SK-N-SH (cell line): ENCODE results near the gene SPTA1. TPM values are rescaled to one million over a fixed set of nuclear protein-coding genes. Genes with fewer than 3 reads are reported as not detected.

Experiments used
- CTCF ChIA-PET: fragments of 300-600, 350-600 bp; formaldehyde crosslinking; extraction: SDS; loops from one replicate; lab custom pipeline; 2021; lab: Yijun Ruan, JAX
- POLR2A ChIA-PET: fragments of 350-600 bp; sonication (Branson Sonifier 250); formaldehyde crosslinking; extraction: SDS; loops from one replicate; lab custom pipeline; 2020; ENCODE audit warnings: antibody characterized with exemption, inconsistent platforms; lab: Yijun Ruan, JAX
- DNase-seq: peaks from one replicate; pipeline ENCODE4 v3.0.0; 2012
- H2AFZ ChIP-seq: fragments of 200-600 bp; sonication (generic); 2 replicates; pipeline ENCODE4 v1.8.1; 2016; ENCODE audit warnings: antibody characterized with exemption, mild to moderate bottlenecking, low read depth
- H3F3A ChIP-seq: fragments of 200-600 bp; sonication (generic); replicated peaks from 2 replicates; pipeline ENCODE3; 2016; ENCODE audit warnings: antibody characterized with exemption, mild to moderate bottlenecking; ENCODE audit not compliant: insufficient read depth
- H3K27ac ChIP-seq, 2 experiments: fragments of 200-500 bp in 1 of 2; fragments of 200-600 bp in 1 of 2; sonication (Bioruptor generic) in 1 of 2; sonication (generic), shearing (Covaris generic) in 1 of 2; 2 replicates each; pipeline versions ENCODE4 v1.5.1 to v1.6.1; 2014 to 2016; ENCODE audit warnings: low read depth in 2 of 2, inconsistent platforms in 1 of 2, low read length in 1 of 2, mild to moderate bottlenecking in 1 of 2, mixed read lengths in 1 of 2
- H3K27me3 ChIP-seq: fragments of 200-600 bp; sonication (generic), shearing (Covaris generic); 2 replicates; pipeline ENCODE4 v1.6.1; 2016; ENCODE audit warnings: mixed run types; ENCODE audit not compliant: insufficient read depth
- H3K36me3 ChIP-seq, 2 experiments: fragments of 200-500 bp in 1 of 2; fragments of 200-600 bp in 1 of 2; sonication (Bioruptor generic) in 1 of 2; sonication (generic) in 1 of 2; replicated peaks in 1 of 2; 2 replicates each; pipeline versions ENCODE3 to v1.5.1; 2014 to 2016; ENCODE audit warnings: low read length in 1 of 2, mild to moderate bottlenecking in 1 of 2; ENCODE audit not compliant: insufficient read depth in 2 of 2, control insufficient read depth in 1 of 2
- H3K4me1 ChIP-seq, 2 experiments: fragments of 200-500 bp in 1 of 2; fragments of 200-600 bp in 1 of 2; sonication (Bioruptor generic) in 1 of 2; sonication (generic), shearing (Covaris generic) in 1 of 2; 2 replicates each; pipeline versions ENCODE4 v1.5.1 to v1.6.1; 2014 to 2016; ENCODE audit warnings: low read depth in 1 of 2, low read length in 1 of 2, mixed run types in 1 of 2; ENCODE audit not compliant: insufficient read depth in 2 of 2, control insufficient read depth in 1 of 2
- H3K4me2 ChIP-seq: fragments of 200-600 bp; sonication (generic), shearing (Covaris generic); 2 replicates; pipeline ENCODE4 v1.6.1; 2017; ENCODE audit warnings: mixed run types
- H3K4me3 ChIP-seq, 2 experiments: fragments of 200-500 bp in 1 of 2; fragments of 200-600 bp in 1 of 2; sonication (Bioruptor generic) in 1 of 2; sonication (generic), shearing (Covaris generic) in 1 of 2; 2 replicates each; pipeline versions ENCODE4 v1.5.1 to v1.8.1; 2014 to 2016; ENCODE audit warnings: low read depth in 2 of 2, inconsistent platforms in 1 of 2, low read length in 1 of 2, mild to moderate bottlenecking in 1 of 2, mixed read lengths in 1 of 2, moderate library complexity in 1 of 2
- H3K79me2 ChIP-seq: fragments of 200-600 bp; sonication (generic); 2 replicates; pipeline ENCODE4 v1.8.1; 2017; ENCODE audit warnings: mild to moderate bottlenecking; ENCODE audit not compliant: insufficient read depth
- H3K9ac ChIP-seq: fragments of 200-600 bp; sonication (generic); 2 replicates; pipeline ENCODE4 v1.6.1; 2017; ENCODE audit warnings: mixed run types
- H3K9me2 ChIP-seq: fragments of 200-600 bp; sonication (generic); 2 replicates; pipeline ENCODE4 v1.6.1; 2017; ENCODE audit warnings: mixed run types
- H3K9me3 ChIP-seq: fragments of 200-600 bp; sonication (generic); 2 replicates; pipeline ENCODE4 v1.6.1; 2017; ENCODE audit warnings: mixed run types, mild to moderate bottlenecking, moderate library complexity
- H4K20me1 ChIP-seq: fragments of 200-600 bp; sonication (generic); 2 replicates; pipeline ENCODE4 v1.6.1; 2017; ENCODE audit warnings: mild to moderate bottlenecking, mixed run types; ENCODE audit not compliant: insufficient read depth
- CTCF ChIP-seq: fragments of 200-600 bp; sonication (generic); IDR thresholded peaks from 2 replicates; pipeline ENCODE4 v1.6.1; 2017; ENCODE audit warnings: antibody characterized with exemption, mild to moderate bottlenecking, moderate library complexity
- ELF1 ChIP-seq: IDR thresholded peaks from 2 replicates; pipeline ENCODE4 v1.4.0; 2012
- FOSL2 ChIP-seq: IDR thresholded peaks from 2 replicates; pipeline ENCODE4 v1.4.0; 2012; ENCODE audit warnings: low read depth, mild to moderate bottlenecking, moderate library complexity, borderline replicate concordance
- GATA2 ChIP-seq: sonication (generic); formaldehyde crosslinking; IDR thresholded peaks from 2 replicates; pipeline ENCODE4 v1.5.0; 2020; ENCODE audit warnings: mild to moderate bottlenecking, missing genetic modification reagents
- MAX ChIP-seq: IDR thresholded peaks from 2 replicates; pipeline ENCODE4 v1.4.0; 2012; ENCODE audit warnings: low read depth
- MEF2A ChIP-seq: IDR thresholded peaks from 2 replicates; pipeline ENCODE4 v1.4.0; 2012; ENCODE audit warnings: low read depth, borderline replicate concordance
- NFIC ChIP-seq: IDR thresholded peaks from 2 replicates; pipeline ENCODE4 v1.4.0; 2012; ENCODE audit warnings: borderline replicate concordance
- RAD21 ChIP-seq: IDR thresholded peaks from 2 replicates; pipeline ENCODE4 v1.6.1; 2012; ENCODE audit warnings: mild to moderate bottlenecking, low read length
- SIN3A ChIP-seq: IDR thresholded peaks from 2 replicates; pipeline ENCODE4 v1.6.1; 2012; ENCODE audit warnings: low read depth, mild to moderate bottlenecking, low read length, moderate library complexity, borderline replicate concordance
- TAF1 ChIP-seq: IDR thresholded peaks from 2 replicates; pipeline ENCODE4 v1.6.1; 2012; ENCODE audit warnings: low read depth, mild to moderate bottlenecking, low read length, moderate library complexity, borderline replicate concordance
- ZBTB33 ChIP-seq: IDR thresholded peaks from 2 replicates; pipeline ENCODE4 v1.4.0; 2012; ENCODE audit warnings: low read depth, borderline replicate concordance
- WGBS: methylation state at CpG from one replicate; pipeline ENCODE4 v1.1.6; 2017; ENCODE audit warnings: low lambda C conversion rate; 5-methylcytosine and 5-hydroxymethylcytosine counted together
- polyA plus RNA-seq, 3 experiments: library from polyadenylated mRNA; depleted of rRNA; stranded (reverse); fragments of >200 nt; gene quantifications; 2 replicates each; pipeline ENCODE4 v1.2.3, GENCODE V29; 2012

Gene SPTA1
- polyA plus RNA-seq, 1 of the 3 experiments (the other 2 are of a cell fraction): not detected

- Histone ChIP-seq H3K4me1 (no peaks in the 10 kb centered on the region), H3K9me3 (no peaks in the 10 kb centered on the region), H3K79me2 (no peaks in the 10 kb centered on the region), H2AFZ (no peak overlapping the region), H3K36me3 (no peaks in the 10 kb centered on the region), H4K20me1 (no peaks in the 10 kb centered on the region), H3K4me3 (no peak overlapping the region), H3K27me3 (no peaks in the 10 kb centered on the region; the same call in 1 of the 2 replicates), H3K27ac (no peak overlapping the region), H3F3A (no peaks in the 10 kb centered on the region), H3K4me2 (no peak overlapping the region), H3K9me2 (no peaks in the 10 kb centered on the region), H3K9ac (no peak overlapping the region)
- CTCF ChIA-PET: no interaction called here
- POLR2A ChIA-PET: no interaction called here
- TF ChIP-seq CTCF (no peak), MAX (no peak), TAF1 (no peak), NFIC (no peak)
- DNase-seq: no peak
- 0% methylated on average over 2 of the region's 2 CpGs for WGBS
Observed at GRCh38 chr1:158681606-158682005, 4.9 kb downstream of the SPTA1 start.

GRCh38 chr1:158679289-158679688 lies 7.2 kb downstream of the SPTA1 start:
- TF ChIP-seq RAD21: no peak
- TF ChIP-seq MEF2A: no peak
- TF ChIP-seq NFIC: no peak
- TF ChIP-seq GATA2 (CRISPR knock-in tag): no peak
- no peak for TF ChIP-seq CTCF
- TF ChIP-seq ZBTB33: no peak
- TF ChIP-seq FOSL2: no peak
- TF ChIP-seq ELF1: no peak
- no peak for TF ChIP-seq SIN3A
- TF ChIP-seq, all 33 proteins: peak for 0
- Histone ChIP-seq H3K27ac (no peak overlapping the region), H3K9me2 (no peaks in the 10 kb centered on the region), H2AFZ (no peak overlapping the region), H4K20me1 (no peaks in the 10 kb centered on the region), H3K4me2 (no peak overlapping the region), H3K4me1 (no peaks in the 10 kb centered on the region), H3K9me3 (no peaks in the 10 kb centered on the region), H3K4me3 (no peak overlapping the region), H3K79me2 (no peaks in the 10 kb centered on the region), H3K36me3 (no peaks in the 10 kb centered on the region), H3K27me3 (no peaks in the 10 kb centered on the region; the same call in 1 of the 2 replicates), H3F3A (no peaks in the 10 kb centered on the region), H3K9ac (no peak overlapping the region)
- CTCF ChIA-PET: no interaction called here
- no peak for DNase-seq
- POLR2A ChIA-PET: no interaction called here
- 4% methylated on average over 1 of the region's 1 CpG for WGBS
